BE2C (cell line): Measurements from ENCODE around the gene METTL6. TPM values are rescaled to one million over a fixed set of nuclear protein-coding genes. Genes with fewer than 3 reads are reported as not detected.

ENCODE experiments used
- DNase-seq: peaks from one replicate; pipeline ENCODE4 v3.0.0-alpha.2; 2020
- H3K27me3 ChIP-seq: fragments of 250-450 bp; sonication (Bioruptor Pico); 2 replicates; pipeline ENCODE4 v1.5.1; 2020; ENCODE audit warnings: mild to moderate bottlenecking
- H3K36me3 ChIP-seq: fragments of 250-450 bp; sonication (Bioruptor Pico); 2 replicates; pipeline ENCODE4 v1.5.1; 2020; ENCODE audit warnings: mild to moderate bottlenecking
- H3K4me1 ChIP-seq: fragments of 250-450 bp; sonication (Bioruptor Pico); 2 replicates; pipeline ENCODE4 v1.5.1; 2020
- H3K4me3 ChIP-seq: 2 replicates; pipeline ENCODE4 v1.5.1; 2011; ENCODE audit warnings: low read depth, low read length
- H3K9me3 ChIP-seq: fragments of 250-450 bp; sonication (Bioruptor Pico); 2 replicates; pipeline ENCODE4 v1.5.1; 2020
- polyA plus RNA-seq: library from polyadenylated mRNA; unstranded; fragments of >200 nt; gene quantifications from one replicate; pipeline ENCODE4 v1.2.1, GENCODE V29; 2012; ENCODE audit warnings: low read depth, missing spikeins; ENCODE audit not compliant: insufficient read length, insufficient read depth
- TF ChIP-seq, protein P1 (sequence below): IDR thresholded peaks from 2 replicates; pipeline ENCODE4 v1.5.1; 2012; ENCODE audit warnings: mild to moderate bottlenecking, low read depth, low read length

METTL6 gene
- 9.2 TPM for polyA plus RNA-seq

DNA sequence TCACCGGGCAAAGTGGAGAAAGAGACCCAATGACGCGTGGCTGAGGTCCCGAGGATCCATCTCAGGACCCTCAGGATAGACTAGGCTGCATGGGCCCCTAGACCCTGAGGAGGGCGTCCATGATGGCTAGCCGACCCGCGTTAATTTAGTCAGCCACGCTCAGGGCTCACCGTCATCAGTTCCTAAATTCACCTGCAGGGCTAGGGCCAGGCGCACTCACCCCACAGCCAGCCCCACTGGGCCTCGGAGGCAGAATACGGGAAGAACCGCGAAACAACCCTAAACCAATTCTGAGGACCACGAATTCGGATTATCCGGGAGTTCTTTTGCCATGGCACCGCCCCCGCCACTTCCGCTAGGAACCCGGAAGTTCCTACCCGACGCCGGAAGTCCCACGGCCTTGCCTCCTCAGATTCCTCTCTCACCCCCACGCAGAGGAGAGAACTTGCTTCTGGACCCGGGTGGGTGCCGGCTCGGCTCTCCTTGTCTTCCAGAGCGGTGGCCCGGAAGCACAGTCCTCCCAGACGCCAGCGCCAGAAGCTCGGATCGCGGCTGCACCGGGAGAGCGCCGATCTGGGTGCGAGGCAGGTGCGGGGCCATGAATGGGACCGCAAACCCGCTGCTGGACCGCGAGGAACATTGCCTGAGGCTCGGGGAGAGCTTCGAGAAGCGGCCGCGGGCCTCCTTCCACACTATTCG lies at the start of gene METTL6, which contains the start of gene EAF1:
METTL6 (minus strand) TSS at position 363 of the 699 bp plus-strand sequence. CDS start 1,033 bp downstream, outside the sequence.
EAF1 (plus strand) TSS at position 417 of the 699 bp plus-strand sequence; CDS start at position 599, 182 bp downstream.
- H3K36me3 ChIP-seq, result no peaks in the 10 kb centered on the region
- H3K27me3 ChIP-seq, result no peaks in the 10 kb centered on the region
- no peaks in the 10 kb centered on the region for H3K9me3 ChIP-seq
- peak; percentile 71 for DNase-seq
- H3K4me3 ChIP-seq, result peak within 1 kb of the TSS; percentile 87
- H3K4me1 ChIP-seq, result no peaks in the 10 kb centered on the region
- TF ChIP-seq, protein P1, sequence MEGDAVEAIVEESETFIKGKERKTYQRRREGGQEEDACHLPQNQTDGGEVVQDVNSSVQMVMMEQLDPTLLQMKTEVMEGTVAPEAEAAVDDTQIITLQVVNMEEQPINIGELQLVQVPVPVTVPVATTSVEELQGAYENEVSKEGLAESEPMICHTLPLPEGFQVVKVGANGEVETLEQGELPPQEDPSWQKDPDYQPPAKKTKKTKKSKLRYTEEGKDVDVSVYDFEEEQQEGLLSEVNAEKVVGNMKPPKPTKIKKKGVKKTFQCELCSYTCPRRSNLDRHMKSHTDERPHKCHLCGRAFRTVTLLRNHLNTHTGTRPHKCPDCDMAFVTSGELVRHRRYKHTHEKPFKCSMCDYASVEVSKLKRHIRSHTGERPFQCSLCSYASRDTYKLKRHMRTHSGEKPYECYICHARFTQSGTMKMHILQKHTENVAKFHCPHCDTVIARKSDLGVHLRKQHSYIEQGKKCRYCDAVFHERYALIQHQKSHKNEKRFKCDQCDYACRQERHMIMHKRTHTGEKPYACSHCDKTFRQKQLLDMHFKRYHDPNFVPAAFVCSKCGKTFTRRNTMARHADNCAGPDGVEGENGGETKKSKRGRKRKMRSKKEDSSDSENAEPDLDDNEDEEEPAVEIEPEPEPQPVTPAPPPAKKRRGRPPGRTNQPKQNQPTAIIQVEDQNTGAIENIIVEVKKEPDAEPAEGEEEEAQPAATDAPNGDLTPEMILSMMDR, result no peak

DNA sequence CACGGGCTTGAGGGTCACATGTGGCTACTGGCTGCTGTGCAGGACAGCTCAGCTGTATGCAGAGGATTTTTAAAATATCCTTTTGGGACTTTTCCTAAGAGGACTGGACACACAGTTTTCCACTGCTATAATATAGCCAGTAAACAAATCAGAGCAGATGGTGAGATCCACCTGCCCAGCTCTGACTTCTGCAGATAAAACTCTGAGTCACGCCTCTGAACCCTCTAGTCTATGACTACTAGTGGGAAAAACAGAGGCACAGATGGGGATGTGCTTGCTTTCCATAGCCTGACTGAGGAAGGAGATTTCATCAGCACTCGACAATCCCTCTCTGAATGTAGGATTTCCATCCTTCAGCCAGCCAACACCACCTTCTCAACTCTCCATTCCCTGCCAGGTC lies 49.0 kb upstream of the METTL6 start:
- Histone ChIP-seq H3K4me1 (peaks cover 17% of the 10 kb centered on the region), H3K9me3 (no peaks in the 10 kb centered on the region), H3K4me3 (no peak overlapping the region), H3K27me3 (no peaks in the 10 kb centered on the region), H3K36me3 (no peaks in the 10 kb centered on the region)
- TF ChIP-seq, protein P1, result no peak
- peak; percentile 35 for DNase-seq

DNA sequence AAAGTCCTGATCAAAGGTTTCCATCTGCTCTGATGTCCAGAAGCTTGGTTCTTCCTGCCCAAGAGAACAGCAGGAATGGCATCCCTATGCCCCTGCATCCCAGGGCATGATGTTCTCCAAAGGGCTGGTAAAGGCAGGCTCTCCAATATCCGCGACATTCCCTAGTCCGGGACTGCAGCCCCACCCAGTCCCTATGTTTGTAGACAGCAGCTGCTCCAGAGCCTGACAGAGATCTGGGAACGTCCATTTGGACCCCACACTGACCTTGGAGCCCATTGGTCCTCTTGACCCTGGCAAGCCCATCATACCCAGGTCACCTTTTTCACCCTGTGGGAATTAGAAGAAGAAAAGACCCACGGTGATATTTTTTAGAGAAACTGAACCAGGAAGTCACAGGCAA lies 47.8 kb upstream of the METTL6 start:
- Histone ChIP-seq H3K36me3 (no peaks in the 10 kb centered on the region), H3K4me3 (no peak overlapping the region), H3K9me3 (no peaks in the 10 kb centered on the region), H3K4me1 (peaks cover 17% of the 10 kb centered on the region), H3K27me3 (no peaks in the 10 kb centered on the region)
- TF ChIP-seq, protein P1, result no peak
- DNase-seq, result no peak

DNA sequence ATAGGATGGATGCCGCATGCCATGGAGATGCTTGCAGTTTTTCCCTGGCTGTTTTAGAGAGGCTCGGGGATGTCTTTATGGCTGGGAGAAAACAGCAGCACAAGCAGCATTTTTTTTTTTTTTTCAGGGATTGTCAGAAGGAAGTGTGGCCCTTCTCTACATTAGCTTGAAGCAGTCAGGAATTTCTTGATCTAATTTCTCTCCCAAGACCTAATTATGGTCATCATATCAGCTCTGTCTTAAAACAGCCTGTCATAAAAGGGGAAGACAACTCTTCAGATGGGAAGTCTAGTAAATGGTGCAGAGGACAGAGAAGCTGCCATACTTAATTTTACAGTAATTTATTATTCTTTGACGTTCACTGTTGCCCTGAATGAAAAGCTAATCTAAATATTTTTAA lies 44.5 kb upstream of the METTL6 start:
- H3K27me3 ChIP-seq, result no peaks in the 10 kb centered on the region
- no peaks in the 10 kb centered on the region for H3K36me3 ChIP-seq
- no peak overlapping the region for H3K4me3 ChIP-seq
- H3K4me1 ChIP-seq, result peaks cover 5% of the 10 kb centered on the region
- DNase-seq, result no peak
- TF ChIP-seq, protein P1, result no peak
- no peaks in the 10 kb centered on the region for H3K9me3 ChIP-seq

DNA sequence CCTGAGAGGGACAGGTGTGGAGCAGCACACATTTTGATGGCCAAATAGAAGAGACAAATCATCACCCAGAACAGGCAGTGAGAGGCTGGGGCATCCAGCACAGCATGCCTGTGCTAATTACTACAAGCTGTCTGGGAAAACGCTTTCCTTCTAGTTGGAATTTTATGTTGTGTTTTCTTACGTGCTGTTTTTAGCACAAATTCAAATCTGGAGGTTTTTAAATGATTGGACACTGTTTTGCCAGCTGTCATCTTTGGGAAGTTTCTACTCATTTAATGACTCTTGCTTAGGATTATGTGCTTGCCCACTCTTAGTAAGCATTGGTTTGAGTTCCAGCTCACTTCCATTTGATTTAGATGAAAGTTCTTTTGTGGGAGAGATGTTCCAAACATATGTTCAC lies 43.5 kb upstream of the METTL6 start:
- TF ChIP-seq, protein P1, result no peak
- no peaks in the 10 kb centered on the region for H3K4me1 ChIP-seq
- no peak overlapping the region for H3K4me3 ChIP-seq
- H3K36me3 ChIP-seq, result no peaks in the 10 kb centered on the region
- no peak for DNase-seq
- H3K27me3 ChIP-seq, result no peaks in the 10 kb centered on the region
- H3K9me3 ChIP-seq, result no peaks in the 10 kb centered on the region

DNA sequence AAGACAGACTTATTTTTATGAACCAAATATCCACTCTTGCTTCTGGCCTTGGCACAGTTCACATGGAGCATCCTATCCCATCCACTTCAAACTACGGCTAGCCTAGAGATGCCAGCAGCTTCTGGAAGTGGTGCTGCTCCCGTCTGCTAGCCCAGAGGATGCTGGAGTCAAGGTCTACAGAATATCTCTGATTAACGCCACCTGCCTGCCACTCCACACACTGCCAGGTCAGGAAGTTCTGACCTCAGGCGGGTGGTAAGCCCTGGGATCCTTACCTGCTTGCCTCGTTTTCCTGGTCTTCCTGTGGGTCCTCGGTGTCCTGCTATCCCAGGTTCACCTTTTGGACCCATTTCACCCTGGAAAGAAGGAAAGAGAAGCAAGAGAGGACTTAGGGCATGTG lies 42.9 kb upstream of the METTL6 start:
- Histone ChIP-seq H3K36me3 (no peaks in the 10 kb centered on the region), H3K4me3 (no peak overlapping the region), H3K9me3 (no peaks in the 10 kb centered on the region), H3K4me1 (no peaks in the 10 kb centered on the region), H3K27me3 (no peaks in the 10 kb centered on the region)
- TF ChIP-seq, protein P1, result no peak
- DNase-seq, result no peak
